Measurements from ENCODE around the gene DLEC1.

DNA sequence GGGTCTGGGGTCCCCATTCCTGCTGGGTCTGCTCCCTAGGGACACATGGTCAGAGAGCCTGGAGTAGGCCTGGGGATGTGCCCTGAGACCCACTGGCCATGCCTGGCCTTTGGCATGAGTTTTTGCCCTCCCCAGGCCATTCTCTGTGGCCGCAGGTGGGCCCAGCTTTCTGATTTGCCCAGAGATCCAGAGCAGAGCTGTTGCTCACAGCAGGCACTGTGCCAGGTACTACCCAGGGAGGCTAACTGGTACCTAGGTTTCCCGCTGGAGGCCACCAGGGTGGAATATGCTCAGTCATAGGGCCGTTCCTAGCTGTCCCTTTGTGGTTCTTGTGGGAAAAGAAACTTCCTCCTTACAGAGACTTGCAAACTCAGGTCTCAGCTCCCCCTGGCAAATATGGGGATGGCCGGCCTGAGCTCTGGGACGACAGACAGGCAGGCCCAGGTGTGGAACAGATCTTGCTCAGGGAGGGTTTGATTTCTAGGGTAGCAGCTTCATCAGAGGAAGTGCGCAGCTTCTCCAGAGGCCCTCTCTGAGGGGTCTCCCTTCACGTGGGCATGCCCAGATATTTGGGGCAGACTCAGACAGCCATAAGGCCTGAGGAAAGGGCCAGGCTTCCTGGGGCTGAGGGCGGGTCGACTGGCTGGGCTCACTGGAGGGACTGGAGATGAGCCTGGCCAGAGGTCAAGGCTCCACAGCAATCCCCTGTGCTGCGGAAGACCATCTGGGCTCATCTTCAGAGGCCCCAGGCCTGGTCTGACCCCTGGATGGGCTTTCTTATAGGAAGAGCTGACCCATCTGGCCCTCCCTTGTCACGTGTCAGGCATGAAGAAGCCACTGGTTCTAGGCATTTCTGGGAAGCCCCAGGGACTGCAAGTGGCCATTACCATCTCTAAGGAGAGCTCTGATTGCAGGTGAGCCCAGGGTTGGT lies 69.9 kb downstream of the DLEC1 start:
- TF ChIP-seq, protein P1, sequence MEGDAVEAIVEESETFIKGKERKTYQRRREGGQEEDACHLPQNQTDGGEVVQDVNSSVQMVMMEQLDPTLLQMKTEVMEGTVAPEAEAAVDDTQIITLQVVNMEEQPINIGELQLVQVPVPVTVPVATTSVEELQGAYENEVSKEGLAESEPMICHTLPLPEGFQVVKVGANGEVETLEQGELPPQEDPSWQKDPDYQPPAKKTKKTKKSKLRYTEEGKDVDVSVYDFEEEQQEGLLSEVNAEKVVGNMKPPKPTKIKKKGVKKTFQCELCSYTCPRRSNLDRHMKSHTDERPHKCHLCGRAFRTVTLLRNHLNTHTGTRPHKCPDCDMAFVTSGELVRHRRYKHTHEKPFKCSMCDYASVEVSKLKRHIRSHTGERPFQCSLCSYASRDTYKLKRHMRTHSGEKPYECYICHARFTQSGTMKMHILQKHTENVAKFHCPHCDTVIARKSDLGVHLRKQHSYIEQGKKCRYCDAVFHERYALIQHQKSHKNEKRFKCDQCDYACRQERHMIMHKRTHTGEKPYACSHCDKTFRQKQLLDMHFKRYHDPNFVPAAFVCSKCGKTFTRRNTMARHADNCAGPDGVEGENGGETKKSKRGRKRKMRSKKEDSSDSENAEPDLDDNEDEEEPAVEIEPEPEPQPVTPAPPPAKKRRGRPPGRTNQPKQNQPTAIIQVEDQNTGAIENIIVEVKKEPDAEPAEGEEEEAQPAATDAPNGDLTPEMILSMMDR (conservative IDR thresholded peaks at IDR 0.05; ENCODE audit: low read length): no peak
- no peak for TF ChIP-seq EZH2phosphoT487 (IDR thresholded peaks at IDR 0.05; ENCODE audit: borderline replicate concordance)

Data from Loucy (cell line).